Pancreas (tissue), 10 donors: ENCODE measurements around the gene THSD7B. TPM values are rescaled to one million over a fixed set of nuclear protein-coding genes. Genes with fewer than 3 reads are reported as not detected.

Source experiments
- ATAC-seq, 4 donors: fragments of 200-7000 bp; cut with Tn5 transposase; one replicate each; pipeline versions ENCODE4 v1.8.0 to v1.9.1; 2020; ENCODE audit warnings: mild to moderate bottlenecking in 4 of 4, moderate library complexity in 4 of 4
- DNase-seq, 6 donors: peaks; one replicate each; pipeline ENCODE4 v3.0.0-alpha.2; 2020
- FAIRE-seq: peaks from 2 replicates; lab custom pipeline; 2012; peaks lifted over from hg19 to GRCh38; lab: Jason Lieb, UNC
- H3K27ac ChIP-seq, 4 donors: fragments of 200-600 bp; sonication (generic); 1 replicate in 3 of 4; 2 replicates in 1 of 4; pipeline versions ENCODE4 v1.5.0 to v1.8.0; 2020
- H3K27me3 ChIP-seq, 4 donors: fragments of 200-600 bp; one replicate each; pipeline ENCODE4 v1.8.0; 2021
- H3K36me3 ChIP-seq, 3 donors: fragments of 200-600 bp; sonication (generic) in 1 of 3; one replicate each; pipeline versions ENCODE4 v1.5.0 to v1.8.0; 2020 to 2021
- H3K4me1 ChIP-seq, 3 donors: fragments of 200-600 bp; one replicate each; pipeline ENCODE4 v1.8.0; 2021
- H3K4me3 ChIP-seq, 4 donors: fragments of 200-600 bp; sonication (generic) in 2 of 4; one replicate each; pipeline versions ENCODE4 v1.5.0 to v1.8.0; 2020 to 2021
- H3K9me3 ChIP-seq, 4 donors: fragments of 200-600 bp; one replicate each; pipeline ENCODE4 v1.8.0; 2021
- CTCF ChIP-seq, 4 donors: fragments of 200-600 bp; sonication (generic) in 3 of 4; IDR thresholded peaks; one replicate each; pipeline versions ENCODE4 v1.5.0 to v1.8.0; 2021; ENCODE audit warnings: antibody characterized with exemption in 4 of 4
- WGBS, 2 donors: extraction: QIAGEN DNeasy Blood & Tissue Kit; methylation state at CpG; one replicate each; pipeline ENCODE4 v1.1.7; 2013; 5-methylcytosine and 5-hydroxymethylcytosine counted together
- intact Hi-C, 3 donors: fragments of 100-400 bp; cut with DNase I; formaldehyde crosslinking; loops; one replicate each; pipeline versions ENCODE4 v1.11.1 to v1.14.2; 2022
- polyA plus RNA-seq, 2 donors: library from polyadenylated mRNA; stranded (reverse); fragments of 200-250 nt; gene quantifications; one replicate each; pipeline ENCODE4 v1.2.3, GENCODE V29; 2013
- total RNA-seq, 6 donors: library from RNA; stranded (reverse); fragmentation: NEBNext Ultra II Directional in 4 of 6; extraction: Animal tissue kit (Norgen Biotek cat#: 25700) in 4 of 6; gene quantifications; one replicate each; pipeline versions ENCODE4 v1.2.1 to v1.2.4, GENCODE V29; 2021 to 2023
- donor health status: healthy with polysubstance abuse.
- donor health status: DM: no; HTN: no; CAD: no; lungs with moderate emphysema.
- donor health status: DM: no; HTN: no; CAD: no.
- donor health status: control.
- donor health status: control.
- donor health status: Bipolar disorder and iron deficiency.
- donor health status: DM: yes; HTN: yes; CAD: no.
- donor health status: DM: no; HTN: no; CAD: no.
- donor health status: DM: no; HTN: no; CAD: no.
- donor health status: DM: yes; HTN: yes; CAD: no.

THSD7B gene
- total and polyA plus RNA-seq, 8 donors, result 0.02 to 0.18 (median 0.07) TPM; not detected in 4

GRCh38 chr2:137724912-137725311 lies 959.6 kb downstream of the THSD7B start:
- 58 to 66% methylated on average over 2 of the region's 2 CpGs for WGBS, 2 donors
- Histone ChIP-seq H3K4me1 (no peaks in the 10 kb centered on the region), H3K27me3 (no peaks in the 10 kb centered on the region), H3K27ac (no peak overlapping the region), H3K36me3 (no peaks in the 10 kb centered on the region), H3K9me3 (no peaks in the 10 kb centered on the region), H3K4me3 (no peak overlapping the region)
- ATAC-seq, result no peak
- intact Hi-C loops, result no loop called here
- no peak for TF ChIP-seq CTCF (IDR thresholded peaks at IDR 0.05)
- DNase-seq, result no peak
- FAIRE-seq, result no peak
